Measurements from ENCODE around the gene AJAP1.

GRCh38 chr1:4640931-4641330, 13.5 kb upstream of the AJAP1 start:
- no peak for TF ChIP-seq CTCF (conservative IDR thresholded peaks at IDR 0.05 in 1 of 2, IDR thresholded peaks at IDR 0.05 in 1 of 2; ENCODE audit: low read depth in 1 of 2, low read length in 2 of 2)
- no peak for TF ChIP-seq EZH2 (IDR thresholded peaks at IDR 0.05; ENCODE audit: low read length, missing control alignments)

Measured in fibroblast of lung (primary cell).